Stimulated activated naive CD4-positive, alpha-beta T cell treated with Interleukin-2 at 50 U/mL for 16 hours (primary cell): ENCODE results near the gene KCNH6.

ENCODE experiments used
- DNase-seq: peaks from one replicate; lab custom pipeline; 2025; lab: John Stamatoyannopoulos, UW

Gene KCNH6

DNA sequence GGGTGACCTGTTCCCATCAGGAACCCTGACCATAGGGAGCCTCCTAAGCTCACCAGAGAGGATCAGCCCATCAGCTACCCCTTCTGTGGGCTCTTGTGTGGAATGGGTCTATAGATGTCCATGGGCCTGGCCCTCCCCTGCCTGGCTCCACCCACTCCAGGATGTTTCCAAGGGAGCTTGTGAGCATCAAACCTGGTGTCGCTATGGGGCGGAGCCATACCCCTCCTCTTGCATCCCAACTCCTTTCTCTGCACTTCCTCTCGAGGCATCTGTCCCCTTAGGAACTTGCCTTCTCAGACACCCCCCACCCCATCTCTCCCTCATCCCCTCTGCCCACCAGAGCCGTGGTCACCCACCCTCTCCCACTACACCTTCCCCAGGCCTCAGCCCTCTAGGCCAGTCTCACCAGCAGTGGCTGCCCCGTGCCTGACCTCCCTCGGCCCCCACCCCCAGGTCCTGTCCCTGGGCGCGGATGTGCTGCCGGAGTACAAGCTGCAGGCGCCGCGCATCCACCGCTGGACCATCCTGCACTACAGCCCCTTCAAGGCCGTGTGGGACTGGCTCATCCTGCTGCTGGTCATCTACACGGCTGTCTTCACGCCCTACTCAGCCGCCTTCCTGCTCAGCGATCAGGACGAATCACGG, 10.4 kb downstream of the KCNH6 start:
- DNase-seq: no peak

- no peak for DNase-seq
These were observed 11.0 kb downstream of the KCNH6 start for GRCh38 chr17:63534078-63534570.

DNA sequence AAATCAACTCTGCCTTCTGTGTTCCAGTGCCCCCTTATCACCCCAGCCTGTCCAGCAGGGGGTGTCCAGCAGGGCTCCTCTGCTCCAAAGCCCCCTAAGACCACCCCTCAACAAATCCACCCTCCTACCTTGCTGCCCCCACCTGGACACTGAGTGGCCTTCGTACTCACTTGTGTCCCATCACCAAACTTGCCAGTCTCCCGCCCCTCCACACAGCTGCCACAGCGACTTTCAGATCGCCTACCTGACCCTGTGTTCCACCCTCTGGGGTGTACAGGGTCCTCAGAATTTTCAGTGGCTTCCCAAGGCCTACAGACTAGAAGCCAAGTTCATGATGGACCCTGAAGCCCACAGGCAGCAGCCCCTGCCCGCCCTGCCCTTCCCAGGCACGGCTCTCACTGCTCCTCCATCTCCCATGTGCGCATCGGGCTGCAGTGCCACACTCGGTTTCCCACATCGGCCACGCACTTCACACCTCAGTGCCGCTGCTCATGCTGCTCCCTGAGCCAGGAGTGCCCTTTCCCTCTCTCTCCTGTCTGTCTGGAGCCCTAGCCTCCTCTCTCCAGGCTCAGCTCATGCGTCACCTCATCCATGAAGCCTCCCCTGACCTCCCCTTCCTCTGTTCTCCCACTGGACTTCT, 11.8 kb downstream of the KCNH6 start:
- DNase-seq: no peak

DNA sequence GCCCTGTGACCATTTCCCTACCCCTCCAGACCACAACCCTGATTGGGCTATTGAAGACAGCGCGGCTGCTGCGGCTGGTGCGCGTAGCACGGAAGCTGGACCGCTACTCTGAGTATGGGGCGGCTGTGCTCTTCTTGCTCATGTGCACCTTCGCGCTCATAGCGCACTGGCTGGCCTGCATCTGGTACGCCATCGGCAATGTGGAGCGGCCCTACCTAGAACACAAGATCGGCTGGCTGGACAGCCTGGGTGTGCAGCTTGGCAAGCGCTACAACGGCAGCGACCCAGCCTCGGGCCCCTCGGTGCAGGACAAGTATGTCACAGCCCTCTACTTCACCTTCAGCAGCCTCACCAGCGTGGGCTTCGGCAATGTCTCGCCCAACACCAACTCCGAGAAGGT, 12.5 kb downstream of the KCNH6 start:
- no peak for DNase-seq

DNA sequence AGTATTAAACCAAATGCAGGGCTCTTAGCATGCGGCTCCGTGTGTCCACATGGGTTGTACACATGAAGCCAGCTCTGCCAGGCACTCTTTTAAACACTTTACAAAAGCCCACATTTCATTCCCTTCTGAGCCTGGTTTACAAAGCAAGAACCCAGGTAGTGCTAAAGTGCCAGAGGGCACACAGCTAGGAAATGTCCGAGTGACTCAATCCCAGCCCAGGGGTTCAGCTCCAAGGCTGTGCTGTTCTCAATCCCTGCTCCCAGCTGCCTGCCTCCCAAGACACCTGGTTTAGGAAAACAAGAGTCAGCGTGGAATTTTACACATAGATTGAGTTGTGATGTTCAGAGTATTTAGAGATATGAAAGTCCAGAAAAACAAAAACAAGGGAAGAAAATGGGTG, 13.8 kb downstream of the KCNH6 start:
- DNase-seq: no peak

DNA sequence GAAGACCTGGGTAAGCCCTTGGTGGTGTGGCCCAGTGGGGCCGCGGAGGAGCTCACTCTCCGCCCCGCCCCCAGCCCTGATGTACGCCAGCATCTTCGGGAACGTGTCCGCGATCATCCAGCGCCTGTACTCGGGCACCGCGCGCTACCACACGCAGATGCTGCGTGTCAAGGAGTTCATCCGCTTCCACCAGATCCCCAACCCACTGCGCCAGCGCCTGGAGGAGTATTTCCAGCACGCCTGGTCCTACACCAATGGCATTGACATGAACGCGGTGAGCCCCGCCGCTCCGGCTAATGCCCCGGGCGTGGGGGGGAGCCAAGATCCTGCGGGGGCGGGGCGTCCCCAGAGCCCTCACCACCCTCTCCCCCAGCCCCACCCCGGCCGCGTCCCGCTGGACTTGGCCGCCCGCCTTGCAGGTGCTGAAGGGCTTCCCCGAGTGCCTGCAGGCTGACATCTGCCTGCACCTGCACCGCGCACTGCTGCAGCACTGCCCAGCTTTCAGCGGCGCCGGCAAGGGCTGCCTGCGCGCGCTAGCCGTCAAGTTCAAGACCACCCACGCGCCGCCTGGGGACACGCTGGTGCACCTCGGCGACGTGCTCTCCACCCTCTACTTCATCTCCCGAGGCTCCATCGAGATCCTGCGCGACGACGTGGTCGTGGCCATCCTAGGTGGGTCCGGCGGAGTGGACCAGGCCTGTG, 15.0 kb downstream of the KCNH6 start:
- DNase-seq: peak; percentile 10

DNA sequence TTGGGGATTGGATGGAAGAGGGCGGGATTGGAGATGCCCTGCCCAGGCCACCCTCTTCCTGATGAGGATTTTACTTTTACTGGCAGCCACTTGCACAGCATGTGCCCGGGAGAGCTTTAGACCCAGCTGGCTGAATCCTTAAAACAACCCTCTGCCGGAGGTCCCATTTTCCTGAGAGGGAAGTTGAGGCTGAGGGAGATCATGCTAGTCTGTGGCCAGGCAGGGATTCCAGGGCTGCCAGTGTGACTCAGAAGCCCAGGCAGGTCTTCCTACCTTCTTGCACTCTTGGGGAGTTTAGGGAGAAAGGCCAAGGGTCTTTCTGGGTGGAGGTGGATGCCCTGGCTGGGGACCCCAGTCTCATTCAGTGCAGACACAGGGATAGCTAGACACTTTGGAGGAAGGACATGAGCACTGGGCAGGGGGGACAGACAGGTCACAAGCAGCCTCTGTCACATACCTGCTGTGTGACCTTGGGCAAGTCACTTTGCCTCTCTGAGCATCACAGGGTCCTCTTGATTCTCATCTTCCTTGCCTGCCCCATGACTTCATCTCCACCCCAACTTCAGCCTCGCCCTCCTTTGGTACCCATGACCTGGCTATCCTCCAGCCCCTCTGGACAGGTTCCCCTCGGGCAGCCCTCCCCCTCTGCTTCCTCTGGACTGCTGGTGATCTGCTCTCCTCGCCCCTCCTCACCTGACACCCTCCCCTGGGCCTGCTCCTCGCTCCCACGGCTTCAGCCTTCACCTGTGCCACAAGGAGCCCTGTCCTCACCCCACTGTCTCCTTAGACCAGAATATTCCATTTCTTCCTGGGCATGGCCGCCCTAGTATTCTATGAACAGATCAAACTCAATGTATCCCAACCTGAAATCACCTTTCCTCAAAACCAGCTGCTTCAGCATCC, 15.8 kb downstream of the KCNH6 start:
- DNase-seq: no peak

GRCh38 chr17:63540590-63540989, 17.4 kb downstream of the KCNH6 start:
- no peak for DNase-seq

DNA sequence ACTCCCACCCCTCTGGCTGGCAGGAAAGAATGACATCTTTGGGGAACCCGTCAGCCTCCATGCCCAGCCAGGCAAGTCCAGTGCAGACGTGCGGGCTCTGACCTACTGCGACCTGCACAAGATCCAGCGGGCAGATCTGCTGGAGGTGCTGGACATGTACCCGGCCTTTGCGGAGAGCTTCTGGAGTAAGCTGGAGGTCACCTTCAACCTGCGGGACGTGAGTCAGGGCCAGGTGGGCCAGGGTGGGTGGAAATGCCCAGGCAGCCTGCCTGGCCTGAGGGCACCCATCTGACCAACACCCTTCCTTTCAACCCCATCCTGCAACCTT, 19.0 kb downstream of the KCNH6 start:
- no peak for DNase-seq

GRCh38 chr17:63542942-63543821, 20.0 kb downstream of the KCNH6 start:
- DNase-seq: no peak

- no peak for DNase-seq
These were observed 20.8 kb downstream of the KCNH6 start for GRCh38 chr17:63543822-63544420.

DNA sequence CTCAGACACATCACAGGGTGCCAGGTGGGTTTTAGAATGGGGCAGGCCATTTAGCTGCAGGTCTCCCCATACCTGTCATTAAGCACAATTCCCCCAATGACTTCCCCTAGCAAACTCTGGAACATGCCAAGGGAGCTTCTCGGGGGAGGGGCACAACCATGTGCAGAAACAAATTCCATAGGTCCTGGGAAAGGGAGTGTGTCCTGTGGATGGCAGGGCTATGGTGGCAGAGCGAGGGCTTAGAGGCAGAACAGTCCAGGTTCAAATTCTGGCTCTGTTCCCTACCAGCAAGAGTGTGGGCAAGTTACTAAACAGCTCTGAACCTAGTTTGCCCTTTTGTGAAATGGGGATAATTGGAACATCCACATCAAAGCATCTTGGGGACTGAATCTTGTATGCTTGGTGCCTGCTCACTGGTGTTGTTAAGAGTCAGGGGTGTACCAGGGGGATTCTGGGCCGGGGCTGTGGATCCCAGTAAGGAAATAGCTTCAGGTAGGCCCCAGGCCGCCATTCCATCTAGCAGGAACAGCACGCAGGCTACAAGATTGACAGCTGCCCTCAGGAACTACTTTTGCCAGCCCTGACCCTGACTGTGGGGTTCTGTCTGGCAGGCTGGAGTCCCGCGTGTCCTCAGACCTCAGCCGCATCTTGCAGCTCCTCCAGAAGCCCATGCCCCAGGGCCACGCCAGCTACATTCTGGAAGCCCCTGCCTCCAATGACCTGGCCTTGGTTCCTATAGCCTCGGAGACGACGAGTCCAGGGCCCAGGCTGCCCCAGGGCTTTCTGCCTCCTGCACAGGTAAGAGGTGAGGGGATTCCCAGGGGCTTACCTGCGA, 21.5 kb downstream of the KCNH6 start:
- DNase-seq: no peak

GRCh38 chr17:63546308-63547082, 23.3 kb downstream of the KCNH6 start:
- no peak for DNase-seq

DNA sequence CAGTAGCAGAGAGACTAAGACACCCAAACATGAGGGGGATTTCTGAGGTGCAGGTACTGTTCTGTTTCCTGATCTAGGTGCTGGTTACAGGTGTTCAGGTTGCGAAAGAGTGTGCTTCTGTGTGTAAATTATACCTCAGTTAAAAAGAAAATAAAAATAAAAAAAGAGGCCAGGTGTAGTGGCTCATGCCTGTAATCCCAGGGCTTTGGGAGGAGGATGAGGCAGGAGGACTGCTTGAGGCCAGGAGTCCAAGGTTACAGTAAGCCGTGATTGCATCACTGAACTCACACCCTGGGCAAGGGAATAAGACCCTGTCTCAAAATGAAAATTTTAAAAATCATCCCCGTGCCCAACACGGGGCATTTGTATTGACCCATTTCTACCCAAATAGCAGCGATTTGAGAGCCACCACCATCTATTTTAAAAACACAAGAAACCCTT, 23.9 kb downstream of the KCNH6 start:
- no peak for DNase-seq

GRCh38 chr17:63549289-63549945, 26.3 kb downstream of the KCNH6 start:
- no peak for DNase-seq

DNA sequence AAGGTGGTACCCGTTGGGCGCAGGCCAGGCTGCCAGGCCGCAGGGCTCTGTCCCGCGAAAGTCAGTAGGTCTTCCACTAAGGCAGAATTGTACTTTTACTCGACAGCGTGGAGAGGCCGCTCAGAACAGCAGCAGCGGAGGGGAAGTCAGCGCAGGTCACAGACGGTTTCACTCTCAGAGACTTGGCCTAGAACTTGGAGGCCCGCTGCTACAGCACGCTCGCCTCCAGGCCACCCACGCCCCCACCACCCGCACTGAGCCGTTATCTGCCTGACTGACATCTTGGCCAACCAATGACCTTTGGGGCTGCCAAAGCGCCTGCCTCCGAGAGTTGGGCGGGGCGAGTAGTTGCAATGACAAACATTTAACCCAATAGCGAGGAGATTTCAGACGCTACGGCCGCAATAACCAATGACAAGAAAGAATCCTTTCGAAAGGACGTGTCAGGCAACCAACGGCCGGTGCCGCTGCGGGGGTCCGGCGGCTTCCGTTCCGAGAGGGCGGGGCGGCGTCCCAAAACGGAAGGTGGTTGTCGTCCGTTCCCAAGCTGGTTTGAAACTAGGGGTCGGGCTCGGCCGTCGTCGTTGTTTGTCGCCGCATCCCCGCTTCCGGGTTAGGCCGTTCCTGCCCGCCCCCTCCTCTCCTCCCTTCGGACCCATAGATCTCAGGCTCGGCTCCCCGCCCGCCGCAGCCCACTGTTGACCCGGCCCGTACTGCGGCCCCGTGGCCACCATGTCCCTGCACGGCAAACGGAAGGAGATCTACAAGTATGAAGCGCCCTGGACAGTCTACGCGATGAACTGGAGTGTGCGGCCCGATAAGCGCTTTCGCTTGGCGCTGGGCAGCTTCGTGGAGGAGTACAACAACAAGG, 27.0 kb downstream of the KCNH6 start, which contains the start of gene DCAF7:
Gene DCAF7, plus strand, starts transcription at position 532 of the 871 bp plus-strand sequence. Its CDS starts 201 bp downstream, at position 733.
- DNase-seq: peak; percentile 99
